Measurements from ENCODE around the gene BNC2.

Gene BNC2

GRCh38 chr9:16712787-16713186 lies 157.7 kb downstream of the BNC2 start:
- no peak for DNase-seq (ENCODE audit: low read depth)

- DNase-seq (ENCODE audit: low read depth), result no peak
Observed at GRCh38 chr9:16710888-16711287, 159.6 kb downstream of the BNC2 start.

DNA sequence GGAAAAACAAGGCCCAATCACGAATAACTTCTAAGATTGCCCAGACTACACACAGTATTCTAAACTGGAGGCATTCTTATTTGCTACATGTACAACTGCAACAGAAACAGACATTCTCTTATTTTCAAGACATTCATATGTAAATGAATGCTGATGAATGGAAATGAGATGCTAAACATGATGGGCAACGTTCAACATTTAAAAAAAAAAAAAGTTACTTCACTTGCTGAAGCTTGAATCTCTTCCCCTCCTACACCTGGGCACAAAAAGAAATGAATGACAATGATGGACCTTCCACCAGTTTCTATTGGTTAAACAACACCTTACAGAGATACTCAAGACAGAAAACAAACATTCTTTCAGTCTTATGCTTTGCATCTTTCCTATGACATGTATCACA lies 160.5 kb downstream of the BNC2 start:
- no peak for DNase-seq (ENCODE audit: low read depth)

GRCh38 chr9:16708656-16709435 lies 161.6 kb downstream of the BNC2 start:
- DNase-seq (ENCODE audit: low read depth), result no peak

DNA sequence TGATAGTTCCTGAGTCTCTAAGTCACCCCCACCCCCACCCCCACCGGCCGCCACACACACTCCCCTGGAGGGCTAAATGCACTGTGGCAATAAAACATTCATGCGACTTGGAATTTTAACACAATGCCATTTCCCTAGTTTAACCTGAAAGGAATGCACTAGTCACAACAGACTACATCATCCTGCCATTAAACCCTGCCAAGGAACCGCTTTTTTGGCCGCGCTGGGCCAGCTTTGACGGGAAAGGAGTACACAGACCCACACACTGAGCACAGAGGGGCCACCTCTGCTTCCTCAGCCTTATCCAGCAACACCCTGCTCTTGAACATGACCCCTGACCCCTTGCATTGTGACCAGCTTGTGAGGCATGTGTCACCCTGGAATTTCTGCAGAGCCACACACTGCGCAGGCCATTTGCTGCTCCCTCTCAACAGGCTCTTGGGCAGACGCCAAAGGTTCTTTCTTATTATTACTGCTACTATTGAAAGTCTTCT lies 165.3 kb downstream of the BNC2 start:
- DNase-seq (ENCODE audit: low read depth), result no peak

DNA sequence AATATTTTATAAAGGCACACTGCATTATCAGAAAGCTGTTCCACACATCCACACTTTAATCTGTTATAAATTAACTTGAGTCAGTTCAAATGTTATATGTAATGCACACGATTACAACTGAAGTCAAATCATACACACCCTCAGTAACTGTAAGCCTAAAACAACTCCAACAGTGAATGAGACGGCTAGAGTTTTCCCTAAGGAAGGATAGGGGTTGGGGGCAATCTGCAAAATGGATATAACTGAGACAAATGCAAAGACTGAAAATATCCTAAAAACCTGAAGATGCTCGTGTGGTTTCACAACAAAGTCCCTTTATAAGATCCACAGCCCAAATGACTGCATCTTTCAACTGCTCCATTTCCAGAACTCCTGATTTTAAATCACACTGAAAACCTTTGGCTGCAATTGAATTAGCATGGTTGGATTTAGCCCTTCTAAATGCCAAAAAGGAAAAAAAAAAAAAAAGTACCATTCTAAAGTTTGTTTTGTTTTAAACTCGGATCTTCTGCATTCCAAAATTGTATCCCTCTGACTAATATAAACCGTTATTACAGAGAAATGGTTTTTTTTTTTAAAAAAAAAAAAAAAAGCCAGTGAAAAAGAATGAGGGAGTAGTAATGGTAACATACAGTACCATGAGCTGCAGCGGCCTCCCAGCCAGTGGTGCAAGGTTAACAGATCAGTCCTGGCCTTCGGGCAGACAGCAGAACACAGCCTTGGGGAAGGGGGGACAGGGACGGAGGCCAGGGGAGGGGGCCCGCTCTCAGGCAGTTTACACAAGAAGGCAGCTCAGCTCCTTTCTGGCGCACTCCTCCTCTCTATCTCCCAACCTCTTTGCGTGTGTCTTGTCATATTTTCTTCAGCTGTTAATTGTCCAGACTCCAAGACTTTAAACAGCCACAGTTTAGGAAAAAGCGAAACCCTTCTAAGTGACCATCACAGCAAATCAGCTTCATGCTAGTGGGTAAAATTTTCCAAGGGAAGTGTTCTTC lies 166.1 kb downstream of the BNC2 start:
- no peak for DNase-seq (ENCODE audit: low read depth)

DNA sequence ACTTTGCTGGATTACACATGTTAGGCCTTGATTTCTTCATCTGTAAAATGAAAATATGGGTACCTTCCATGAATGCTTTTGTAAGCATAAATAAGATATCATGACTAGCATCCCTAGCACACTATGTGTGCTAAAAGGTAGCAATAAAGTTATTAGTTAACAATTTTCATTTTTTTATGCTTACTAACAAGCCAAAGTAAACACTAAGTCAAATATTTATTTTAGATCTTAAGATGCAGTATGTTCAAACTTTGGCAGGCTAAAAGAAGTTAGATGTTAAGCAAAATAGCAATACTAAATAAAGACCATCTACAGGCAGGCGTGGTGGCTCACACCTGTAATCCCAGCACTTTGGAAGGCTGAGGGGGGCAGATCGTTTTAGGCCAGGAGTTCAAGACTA lies 169.1 kb downstream of the BNC2 start:
- DNase-seq (ENCODE audit: low read depth), result no peak

- no peak for DNase-seq (ENCODE audit: low read depth)
Observed at GRCh38 chr9:16693616-16694015, 176.9 kb downstream of the BNC2 start.

DNA sequence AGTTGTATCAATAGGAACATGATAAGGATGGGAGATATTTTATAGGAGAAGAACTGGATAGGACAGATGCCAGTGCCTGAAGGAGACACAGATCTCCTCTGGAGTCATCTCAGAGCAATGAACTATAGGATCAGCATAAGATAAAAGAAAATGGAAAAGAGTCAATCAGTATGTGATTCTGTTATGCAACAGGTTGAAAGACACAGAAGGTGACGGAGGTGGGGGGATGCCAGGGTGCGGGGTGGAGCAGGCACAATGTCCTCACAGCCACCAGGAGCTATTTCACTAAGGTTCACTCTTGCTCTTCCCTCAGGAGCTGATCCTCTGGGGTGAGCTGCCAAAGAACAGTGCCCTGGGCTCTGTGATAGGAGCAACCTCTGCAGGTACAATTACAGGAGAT lies 179.8 kb downstream of the BNC2 start:
- DNase-seq (ENCODE audit: low read depth), result no peak

- no peak for DNase-seq (ENCODE audit: low read depth)
Observed at GRCh38 chr9:16690205-16690604, 180.3 kb downstream of the BNC2 start.

GRCh38 chr9:16689351-16689938 lies 181.0 kb downstream of the BNC2 start:
- no peak for DNase-seq (ENCODE audit: low read depth)

- no peak for DNase-seq (ENCODE audit: low read depth)
Observed at GRCh38 chr9:16688814-16689213, 181.7 kb downstream of the BNC2 start.

- no peak for DNase-seq (ENCODE audit: low read depth)
Observed at GRCh38 chr9:16687678-16688369, 182.6 kb downstream of the BNC2 start.

DNA sequence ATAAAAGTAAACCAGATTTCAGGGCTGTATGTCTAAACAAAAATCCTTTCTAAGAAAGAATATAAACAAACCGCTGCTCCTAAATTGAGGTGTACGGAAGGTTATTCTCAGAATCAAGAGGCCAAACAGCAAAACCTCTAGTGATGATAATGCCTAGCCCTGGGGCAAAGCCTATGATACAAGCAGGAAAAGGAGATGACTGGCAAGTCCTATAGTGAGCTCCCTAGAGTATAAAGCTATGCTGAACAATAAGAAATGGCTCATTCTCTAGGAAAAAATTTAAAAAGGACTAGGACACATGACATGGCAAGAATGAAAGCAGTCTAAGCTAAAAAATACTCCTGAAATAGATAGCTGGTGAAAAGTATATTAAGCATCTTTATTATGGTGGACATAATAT lies 187.1 kb downstream of the BNC2 start:
- no peak for DNase-seq (ENCODE audit: low read depth)

- no peak for DNase-seq (ENCODE audit: low read depth)
Observed at GRCh38 chr9:16682273-16682672, 188.2 kb downstream of the BNC2 start.

DNA sequence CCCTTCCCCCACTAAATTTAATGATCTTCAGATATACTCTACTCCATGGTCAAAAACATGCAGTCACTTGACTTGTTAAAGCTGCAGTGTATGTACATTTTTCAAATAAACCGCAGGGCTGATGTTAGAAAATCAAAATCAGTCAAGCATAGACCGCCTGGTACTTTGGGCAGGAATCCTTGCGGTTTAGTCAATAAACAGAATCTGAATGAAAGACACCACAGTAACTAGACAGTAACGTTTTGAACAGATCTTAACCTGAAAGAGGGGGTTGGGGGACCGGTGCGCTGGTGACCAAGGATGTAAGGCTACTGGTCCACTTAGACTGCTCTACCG lies 188.8 kb downstream of the BNC2 start:
- no peak for DNase-seq (ENCODE audit: low read depth)

DNA sequence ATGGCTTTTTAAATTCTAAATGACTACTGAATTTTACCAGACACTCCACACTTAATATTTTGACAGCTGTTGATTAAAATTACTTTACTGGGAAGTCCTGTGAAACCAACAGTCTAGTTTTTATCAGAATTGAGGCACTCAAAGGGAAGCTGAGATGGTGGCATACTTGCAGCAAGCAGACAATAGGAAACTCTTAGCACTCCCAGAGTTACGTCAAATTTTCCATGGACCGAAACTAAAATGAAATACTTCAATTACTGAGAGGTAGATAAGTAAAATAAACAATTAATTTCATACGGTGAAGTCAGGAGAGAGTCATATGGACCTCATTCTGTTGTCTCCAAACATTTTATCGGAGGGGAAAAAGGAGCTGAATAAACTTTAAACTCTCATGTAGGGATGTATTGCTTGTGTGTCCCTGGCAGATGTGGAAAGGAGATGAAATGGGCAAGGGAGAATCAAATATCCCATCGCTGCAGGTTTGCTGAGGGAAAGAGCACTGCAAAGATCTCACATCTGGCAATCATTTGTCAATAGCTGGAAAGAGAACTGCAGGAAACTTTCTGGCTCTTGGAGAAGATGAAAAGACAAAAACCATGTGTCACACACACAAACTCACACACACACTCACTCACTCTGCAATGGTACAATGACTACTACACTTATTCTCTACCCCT lies 189.4 kb downstream of the BNC2 start:
- no peak for DNase-seq (ENCODE audit: low read depth)

DNA sequence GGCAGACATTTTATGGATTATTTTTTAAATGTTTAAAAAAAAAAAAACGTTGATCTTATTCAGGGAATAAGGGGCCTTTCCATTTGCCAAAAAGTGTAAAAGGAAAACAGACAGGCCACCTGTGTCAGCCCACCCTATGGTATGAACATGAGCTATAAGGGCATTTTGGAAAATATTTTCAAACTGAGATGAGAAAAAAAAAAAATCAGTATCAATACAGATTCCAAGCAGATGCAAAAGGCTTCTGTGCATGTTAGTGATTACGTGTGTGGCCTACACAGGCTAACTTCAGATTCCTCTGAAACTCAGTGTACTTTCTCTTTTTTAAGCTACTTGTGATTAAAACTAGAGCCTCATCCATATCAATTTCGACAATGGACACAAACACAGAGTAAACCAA lies 189.9 kb downstream of the BNC2 start:
- no peak for DNase-seq (ENCODE audit: low read depth)

- DNase-seq (ENCODE audit: low read depth), result no peak
Observed at GRCh38 chr9:16679327-16679821, 191.1 kb downstream of the BNC2 start.

DNA sequence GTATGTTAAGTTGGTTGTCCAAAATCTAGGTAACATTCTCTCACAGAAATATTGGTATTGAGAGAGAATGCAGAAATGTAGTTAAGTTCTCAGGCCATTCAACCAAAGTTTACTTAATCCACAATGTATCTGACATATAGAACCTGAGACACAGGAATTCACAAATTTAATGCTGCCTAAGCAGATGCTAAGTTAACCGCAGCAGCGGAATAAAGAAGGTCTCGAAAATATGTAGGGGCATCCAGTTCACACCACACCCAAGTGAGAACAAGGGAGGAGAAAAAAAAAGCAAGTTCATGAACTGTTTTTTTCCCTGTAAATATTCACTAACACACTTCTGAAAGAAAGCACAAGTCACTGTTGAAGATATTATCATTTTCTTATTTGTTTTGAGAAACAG lies 194.0 kb downstream of the BNC2 start:
- DNase-seq (ENCODE audit: low read depth), result no peak

DNA sequence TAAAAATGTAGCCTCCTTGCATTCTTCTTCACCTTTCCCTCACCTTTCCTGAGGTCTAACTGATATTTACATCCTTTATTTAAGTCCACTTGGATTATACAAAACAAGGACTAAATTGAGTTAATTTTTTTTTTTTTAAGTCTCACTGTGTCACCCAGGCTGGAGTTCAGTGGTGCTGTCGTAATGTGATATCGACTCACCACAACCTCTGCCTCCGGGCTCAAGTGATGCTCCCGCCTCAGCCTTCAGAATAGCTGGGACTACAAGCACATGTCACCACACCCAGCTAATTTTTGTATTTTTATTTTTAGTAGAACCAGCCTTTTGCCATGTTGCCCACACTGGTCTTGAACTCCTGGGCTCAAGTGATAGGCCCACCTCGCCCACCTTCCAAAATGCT lies 195.3 kb downstream of the BNC2 start:
- DNase-seq (ENCODE audit: low read depth), result no peak

Data from activated T-cell treated with anti-CD3 and anti-CD28 coated beads for 24 hours (primary cell).